AG04449 (cell line): Measurements from ENCODE around the gene CEMIP.

ENCODE experiments used
- CTCF ChIA-PET: fragments of 350-600 bp; formaldehyde crosslinking; extraction: SDS; loops from one replicate; lab custom pipeline; 2021; ENCODE audit warnings: antibody characterized with exemption; lab: Yijun Ruan, JAX
- POLR2A ChIA-PET: fragments of 400-600, 350-600 bp; formaldehyde crosslinking; extraction: SDS; loops from one replicate; lab custom pipeline; 2020; ENCODE audit warnings: antibody characterized with exemption, inconsistent platforms; lab: Yijun Ruan, JAX
- DNase-seq: peaks from one replicate; pipeline ENCODE4 v3.0.0-alpha.2; 2010; ENCODE audit warnings: low read depth, low spot score
- H3K4me3 ChIP-seq: 2 replicates; pipeline ENCODE4 v1.5.1; 2011; ENCODE audit warnings: low read depth, mild to moderate bottlenecking, control low read depth, low read length
- TF ChIP-seq, protein P1 (sequence below): IDR thresholded peaks from one replicate; pipeline ENCODE4 v1.5.1; 2011; ENCODE audit warnings: mild to moderate bottlenecking, moderate library complexity, low read length, control low read depth, inconsistent platforms; ENCODE audit not compliant: insufficient read depth; ENCODE audit errors: missing control alignments

CEMIP gene

DNA sequence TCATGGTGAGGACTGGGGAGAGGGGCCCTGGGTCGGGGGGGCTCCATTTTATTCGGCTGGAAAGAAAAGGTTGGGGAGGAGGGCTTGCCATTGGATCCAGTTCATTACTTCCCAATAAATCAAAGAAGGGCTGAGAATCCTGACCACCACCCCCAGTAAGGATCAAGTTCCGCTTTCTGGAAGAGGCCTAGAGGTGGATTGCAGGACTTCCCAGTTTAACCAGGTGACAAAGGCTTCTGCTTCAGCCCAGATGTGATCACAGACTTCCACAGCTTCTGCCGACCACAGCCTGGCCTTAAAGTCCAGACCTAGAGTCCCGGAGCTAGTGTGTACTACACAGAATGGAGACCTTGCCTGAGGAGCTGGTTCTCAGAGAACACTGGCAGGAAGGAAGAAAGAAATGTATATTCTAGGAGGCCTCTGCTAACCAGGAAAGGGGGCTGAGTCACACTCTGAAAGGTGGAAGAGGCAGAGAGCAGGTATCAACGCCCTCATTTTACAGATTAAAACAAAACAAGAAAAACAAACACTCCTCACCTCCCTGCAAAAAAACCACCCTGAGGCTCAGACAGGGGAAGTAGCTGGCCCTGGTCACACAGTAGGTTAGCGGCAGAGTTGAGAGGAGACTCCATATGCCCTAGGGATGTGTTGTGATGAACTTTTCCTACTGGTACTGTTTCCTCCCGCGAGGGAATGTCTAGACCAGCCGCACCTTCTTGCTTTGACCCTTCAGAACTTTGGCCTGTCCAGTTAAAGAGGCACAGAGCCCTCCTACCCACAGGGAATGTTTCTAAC, 1.1 kb upstream of the CEMIP start:
- ChIA-PET CTCF (interaction anchor here (0.8 to 6.9 kb wide), 31 partner anchors 8 to 365 kb away, joined by 3 to 285 read pairs (median 14); no protein-coding TSS in a partner anchor), POLR2A (interaction anchor here (1.7 to 1.8 kb wide), 2 partner anchors 282 to 289 kb away, joined by 5 to 8 read pairs; no protein-coding TSS in a partner anchor)
- TF ChIP-seq, protein P1, sequence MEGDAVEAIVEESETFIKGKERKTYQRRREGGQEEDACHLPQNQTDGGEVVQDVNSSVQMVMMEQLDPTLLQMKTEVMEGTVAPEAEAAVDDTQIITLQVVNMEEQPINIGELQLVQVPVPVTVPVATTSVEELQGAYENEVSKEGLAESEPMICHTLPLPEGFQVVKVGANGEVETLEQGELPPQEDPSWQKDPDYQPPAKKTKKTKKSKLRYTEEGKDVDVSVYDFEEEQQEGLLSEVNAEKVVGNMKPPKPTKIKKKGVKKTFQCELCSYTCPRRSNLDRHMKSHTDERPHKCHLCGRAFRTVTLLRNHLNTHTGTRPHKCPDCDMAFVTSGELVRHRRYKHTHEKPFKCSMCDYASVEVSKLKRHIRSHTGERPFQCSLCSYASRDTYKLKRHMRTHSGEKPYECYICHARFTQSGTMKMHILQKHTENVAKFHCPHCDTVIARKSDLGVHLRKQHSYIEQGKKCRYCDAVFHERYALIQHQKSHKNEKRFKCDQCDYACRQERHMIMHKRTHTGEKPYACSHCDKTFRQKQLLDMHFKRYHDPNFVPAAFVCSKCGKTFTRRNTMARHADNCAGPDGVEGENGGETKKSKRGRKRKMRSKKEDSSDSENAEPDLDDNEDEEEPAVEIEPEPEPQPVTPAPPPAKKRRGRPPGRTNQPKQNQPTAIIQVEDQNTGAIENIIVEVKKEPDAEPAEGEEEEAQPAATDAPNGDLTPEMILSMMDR: no peak
- DNase-seq: no peak
- no peak overlapping the region for H3K4me3 ChIP-seq

DNA sequence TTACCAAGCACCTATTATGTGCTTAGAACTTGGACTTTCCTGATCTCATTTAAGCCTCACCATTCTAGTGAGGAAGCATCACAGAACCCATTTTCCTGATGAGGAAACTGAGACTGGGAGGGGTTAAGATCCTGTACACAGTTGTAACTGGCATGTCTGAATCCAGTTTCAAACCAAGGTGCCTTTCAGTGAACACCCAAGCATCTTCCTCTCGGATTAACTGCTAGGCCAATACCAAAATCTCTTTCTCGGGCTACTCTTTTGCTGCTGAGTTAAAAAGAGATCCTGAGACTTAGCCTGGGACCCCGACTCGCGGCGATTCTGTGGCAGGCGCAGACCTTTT, 578 bp upstream of the CEMIP start:
- ChIA-PET POLR2A (interaction anchor here (0.6 to 2.7 kb wide), 12 partner anchors 10 to 535 kb away, joined by 3 to 16 read pairs (median 8); partner anchors contain the start of gene ABHD17C), CTCF (interaction anchor here (0.8 to 6.9 kb wide), 31 partner anchors 7 to 856 kb away, joined by 3 to 285 read pairs (median 9); partner anchors contain the start of gene ABHD17C)
- TF ChIP-seq, protein P1: no peak
- DNase-seq: no peak
- H3K4me3 ChIP-seq: peak overlapping the region; percentile 76

DNA sequence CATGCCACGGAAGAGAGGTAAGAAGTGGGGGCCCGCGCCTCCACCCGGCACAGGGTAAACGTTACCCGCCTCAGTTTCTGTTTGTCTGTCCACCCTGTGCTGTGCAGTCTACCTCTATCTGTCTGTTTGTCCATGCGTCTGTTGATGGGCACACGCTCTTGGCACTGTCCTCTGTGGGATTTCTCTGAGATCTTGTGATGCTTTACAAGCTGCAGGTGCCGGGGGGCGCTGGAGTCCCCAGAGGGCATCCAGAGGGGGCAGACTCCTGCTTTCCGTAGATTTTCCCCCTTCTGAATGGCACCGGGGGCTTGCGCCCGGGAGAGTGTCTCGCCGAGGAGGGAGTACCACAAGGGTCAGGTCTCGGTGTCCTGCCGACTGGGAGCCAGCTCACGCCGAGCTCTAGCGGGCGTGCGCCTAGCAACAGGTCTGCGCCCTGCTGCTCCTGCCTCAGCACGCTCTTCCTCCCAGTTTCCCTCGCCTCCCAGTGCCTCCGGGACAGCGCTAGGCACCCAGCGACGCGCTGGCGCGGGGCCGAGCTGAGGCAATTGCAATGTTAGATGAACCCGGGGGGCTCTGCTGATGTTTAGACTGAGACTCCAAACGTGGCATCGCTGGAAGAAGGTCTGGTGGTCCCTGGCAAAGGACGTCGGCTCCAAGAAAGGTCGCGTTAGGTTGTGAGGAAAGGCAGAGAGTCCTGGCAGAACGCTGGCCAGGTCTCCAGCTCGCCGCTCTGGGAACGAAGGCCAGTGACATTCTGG, 667 bp downstream of the CEMIP start:
- peak overlapping the region; percentile 76 for H3K4me3 ChIP-seq
- POLR2A ChIA-PET: interaction anchor here (0.7 to 2.7 kb wide), 15 partner anchors 9 to 324 kb away, joined by 3 to 16 read pairs (median 7); partner anchors contain the start of gene ABHD17C
- TF ChIP-seq, protein P1: no peak
- DNase-seq: no peak
- CTCF ChIA-PET: interaction anchor here (0.6 to 6.9 kb wide), 54 partner anchors 11 to 858 kb away, joined by 3 to 285 read pairs (median 4); partner anchors contain the start of gene ABHD17C

DNA sequence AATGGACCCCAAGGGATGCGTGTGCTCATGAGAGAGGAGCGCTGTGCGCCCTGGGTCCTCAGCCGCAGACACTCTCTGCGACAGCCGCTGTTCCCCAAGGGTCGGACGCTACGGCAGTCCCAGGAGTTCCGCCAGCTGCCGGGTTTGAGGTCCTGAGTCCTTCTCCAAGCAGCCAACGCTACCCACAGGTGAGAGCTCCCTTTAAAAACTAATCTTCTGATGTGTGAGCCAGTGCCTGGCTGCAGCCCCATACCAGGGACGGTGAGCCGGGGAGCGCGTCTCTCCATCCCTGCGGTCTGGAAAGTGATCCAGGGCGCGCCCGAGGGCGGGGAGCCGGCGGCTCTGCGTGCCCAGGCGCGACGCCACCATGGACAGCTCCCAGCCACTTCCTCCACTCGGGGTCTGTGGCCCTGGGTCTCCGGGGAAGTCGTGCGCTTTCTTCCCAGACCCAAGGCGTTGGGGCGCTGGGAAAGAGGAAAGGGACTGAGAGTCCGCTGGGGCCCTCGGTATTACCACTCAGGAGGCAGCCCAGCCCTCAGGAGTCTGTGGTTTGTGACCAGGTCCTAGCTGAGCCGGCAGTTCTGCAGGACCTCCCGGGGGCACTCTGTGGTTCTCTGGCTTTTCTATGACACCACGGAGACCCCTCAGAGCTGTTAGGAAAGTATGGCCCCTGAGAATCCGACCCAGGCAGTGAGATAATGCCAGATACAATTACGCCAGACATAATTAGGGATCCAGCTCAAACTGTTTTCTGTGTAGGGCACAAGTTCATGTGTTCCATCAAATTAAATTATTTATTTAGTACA, 1.4 kb downstream of the CEMIP start:
- ChIA-PET CTCF (interaction anchor here (0.8 to 6.9 kb wide), 18 partner anchors 10 to 486 kb away, joined by 3 to 285 read pairs (median 11); partner anchors contain the start of gene ABHD17C), POLR2A (interaction anchor here (0.6 to 2.7 kb wide), 5 partner anchors 187 to 325 kb away, joined by 4 to 16 read pairs (median 7); no protein-coding TSS in a partner anchor)
- H3K4me3 ChIP-seq: peak overlapping the region; percentile 76
- TF ChIP-seq, protein P1: no peak
- no peak for DNase-seq

DNA sequence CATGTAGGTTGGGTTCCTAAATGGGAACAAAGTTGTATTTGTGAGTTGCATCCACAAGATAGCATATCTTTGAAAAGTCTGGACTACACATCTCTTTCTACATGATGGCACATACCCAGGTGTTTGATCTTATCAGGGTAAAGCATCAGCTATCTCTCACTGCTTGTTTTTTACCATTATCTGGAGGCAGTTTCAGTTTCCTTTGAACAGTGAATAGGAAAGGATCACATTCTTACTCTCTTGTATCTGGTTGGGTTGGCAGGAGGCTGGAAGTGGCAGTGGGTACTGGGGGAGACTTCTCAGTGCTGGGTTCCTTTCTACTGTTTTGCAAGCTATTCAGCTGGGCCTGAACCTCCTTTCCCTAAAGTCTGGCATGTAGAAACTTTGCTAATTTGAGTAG, 4.1 kb downstream of the CEMIP start:
- DNase-seq: no peak
- POLR2A ChIA-PET: no interaction called here
- H3K4me3 ChIP-seq: no peak overlapping the region; the same call in none of the 2 replicates
- TF ChIP-seq, protein P1: no peak
- CTCF ChIA-PET: interaction anchor here (0.8 to 3.1 kb wide), 7 partner anchors 10 to 483 kb away, joined by 3 to 21 read pairs (median 4); no protein-coding TSS in a partner anchor
